Measurements from ENCODE around the gene LAIR1.
"Not testable (repeated sequence)": the region's sequence is repeated elsewhere in the genome, so short reads cannot be mapped to it uniquely, and the experiment has no call there.

The LAIR1 gene

DNA sequence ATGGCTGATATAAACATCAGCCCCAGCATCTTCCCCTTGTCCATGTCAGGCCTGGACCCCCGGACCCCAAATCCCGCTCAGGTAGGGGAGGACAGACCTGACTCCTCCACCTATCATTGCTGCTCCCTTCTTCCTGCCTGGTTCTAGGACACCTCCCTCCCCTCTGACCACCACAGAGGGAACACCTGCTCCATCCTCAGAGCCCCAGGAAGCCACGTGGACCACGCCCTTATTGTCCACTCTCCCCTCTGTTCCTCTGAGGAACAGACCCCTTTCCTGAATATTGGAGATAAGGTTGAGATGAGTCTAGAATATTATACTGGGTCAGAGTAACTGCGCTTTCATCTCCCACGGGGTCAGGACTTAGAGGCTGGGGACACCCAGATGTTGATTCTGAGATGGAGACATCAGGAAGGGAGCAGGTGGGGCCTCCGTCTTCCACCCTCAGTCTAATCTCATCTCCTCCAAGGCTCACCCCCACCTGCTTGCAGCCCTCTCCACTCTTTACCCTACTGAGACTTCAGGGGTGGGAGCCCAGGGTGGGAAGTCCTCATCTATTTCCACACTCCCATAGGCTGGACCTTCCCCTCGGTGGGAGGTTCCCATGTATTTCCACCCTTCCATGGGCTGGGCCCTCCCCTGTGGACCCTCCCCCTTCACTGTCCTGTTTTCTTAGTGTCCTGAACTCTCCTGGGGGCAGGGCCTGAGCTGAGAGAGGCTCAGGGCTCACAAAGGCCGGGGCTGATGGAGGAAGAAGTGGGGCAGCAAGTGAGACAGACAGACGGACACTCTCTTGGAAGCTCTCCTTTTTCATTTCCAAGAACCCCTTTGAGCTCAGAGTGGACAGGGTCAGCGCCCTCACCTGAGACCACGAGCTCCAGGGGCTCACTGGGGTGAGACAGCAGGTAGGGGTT, 28.5 kb downstream of the LAIR1 start:
- Histone ChIP-seq H4K20me1 (no peaks in the 10 kb centered on the region), H3K36me3 (no peaks in the 10 kb centered on the region), H3K9me3 (no peaks in the 10 kb centered on the region), H3K4me2 (peak overlapping the region; percentile 47), H3K27me3 (no peaks in the 10 kb centered on the region), H3K4me3 (no peak overlapping the region), H3K9ac (no peak overlapping the region), H3K4me1 (peaks cover 92% of the 10 kb centered on the region), H3K27ac (0 out of 2 replicates have a peak overlapping the region, but pooled peaks have one; percentile 58)
- TF ChIP-seq Cebpa-rat (IDR thresholded peaks at IDR 0.05): no peak

DNA sequence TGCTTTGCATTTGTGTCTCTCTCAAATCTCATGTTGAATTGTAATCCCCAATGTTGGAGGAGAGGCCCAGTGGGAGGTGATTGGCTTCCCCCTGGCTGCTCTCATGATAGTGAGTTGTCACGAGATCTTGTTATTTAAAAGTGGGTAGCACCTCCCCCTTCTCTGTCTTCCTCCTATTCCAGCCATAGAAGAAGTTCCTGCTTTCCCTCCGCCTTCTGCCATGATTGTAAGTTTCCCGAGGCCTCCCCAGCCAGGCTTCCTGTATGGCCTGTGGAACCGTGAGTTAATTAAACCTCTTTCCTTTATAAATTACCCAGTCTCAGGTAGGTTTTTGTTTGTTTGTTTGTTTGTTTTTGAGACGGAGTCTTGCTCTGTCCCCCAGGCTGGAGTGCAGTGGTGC, 29.6 kb downstream of the LAIR1 start:
- Histone ChIP-seq H3K4me2 (peak overlapping the region; percentile 27; the same call in 1 of the 2 replicates), H3K9me3 (no peaks in the 10 kb centered on the region), H4K20me1 (no peaks in the 10 kb centered on the region), H3K4me1 (peaks cover 83% of the 10 kb centered on the region), H3K27ac (no peak overlapping the region), H3K9ac (no peak overlapping the region), H3K4me3 (no peak overlapping the region), H3K27me3 (no peaks in the 10 kb centered on the region), H3K36me3 (no peaks in the 10 kb centered on the region)
- no peak for TF ChIP-seq Cebpa-rat (IDR thresholded peaks at IDR 0.05)

DNA sequence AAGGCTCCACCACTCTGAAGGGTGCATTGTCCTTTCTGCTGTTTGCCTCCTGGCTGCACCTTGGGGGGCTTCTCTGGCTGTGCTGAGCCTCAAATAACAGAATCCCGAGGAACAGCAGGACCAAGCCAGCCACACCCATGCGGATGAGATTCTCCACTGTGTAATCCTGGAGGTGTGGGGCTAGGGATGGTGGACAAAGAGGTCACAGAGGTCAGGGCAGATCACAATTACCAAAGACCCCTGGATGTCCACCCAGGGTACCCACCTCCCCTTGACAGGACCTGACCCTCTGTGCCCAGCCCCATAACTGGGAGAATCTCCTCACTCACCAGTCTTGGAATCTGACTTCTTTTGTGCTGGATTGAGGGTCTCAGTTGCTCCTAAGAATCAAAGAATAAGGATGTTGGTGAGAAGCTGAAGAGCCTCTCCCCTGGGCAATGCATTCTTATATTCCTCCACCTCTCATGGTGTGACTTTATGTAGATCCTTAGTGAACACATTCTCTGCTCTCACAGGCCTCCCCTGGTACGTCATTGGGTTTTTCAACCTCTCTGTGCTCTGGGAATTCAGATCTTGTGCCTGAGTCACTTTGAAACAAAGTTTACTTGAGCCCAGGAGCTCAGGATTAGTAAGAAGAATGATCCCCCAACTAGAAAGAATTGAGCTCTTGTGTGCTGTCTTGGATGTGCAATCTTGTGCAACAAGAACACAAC, 31.0 kb downstream of the LAIR1 start:
- peaks cover 81% of the 10 kb centered on the region for H3K4me1 ChIP-seq
- H3K27ac ChIP-seq: peak overlapping the region; percentile 22; the same call in 1 of the 2 replicates
- no peaks in the 10 kb centered on the region for H4K20me1 ChIP-seq
- H3K9ac ChIP-seq: no peak overlapping the region
- no peaks in the 10 kb centered on the region for H3K36me3 ChIP-seq
- H3K4me2 ChIP-seq: peak overlapping the region; percentile 49
- 0 out of 2 replicates have a peak, but pooled peaks cover 4% of the 10 kb centered on the region for H3K9me3 ChIP-seq
- no peaks in the 10 kb centered on the region for H3K27me3 ChIP-seq
- H3K4me3 ChIP-seq: no peak overlapping the region
- TF ChIP-seq Cebpa-rat (IDR thresholded peaks at IDR 0.05): no peak

DNA sequence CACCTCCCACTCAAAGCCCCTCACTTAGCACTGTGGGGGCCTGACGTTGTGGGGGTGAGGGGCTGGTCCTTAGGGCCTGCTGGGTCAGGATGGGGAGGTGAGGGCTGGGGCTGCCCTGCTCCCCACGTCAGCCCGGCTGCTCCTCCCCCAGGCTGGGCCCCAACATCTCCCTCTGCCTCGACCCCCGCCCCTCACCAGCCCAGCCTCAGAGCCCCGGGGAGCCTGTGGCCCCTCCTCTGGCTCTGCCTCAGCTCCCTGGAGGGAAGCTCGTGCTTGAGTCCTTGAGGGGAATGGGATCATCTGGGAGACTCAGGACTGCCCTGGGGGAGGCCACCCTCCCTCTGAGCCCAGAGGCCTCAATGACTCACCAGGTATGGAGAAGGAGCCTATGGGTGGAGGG, 32.6 kb downstream of the LAIR1 start:
- H3K9me3 ChIP-seq: peaks cover 17% of the 10 kb centered on the region; the same call in 1 of the 2 replicates
- H3K4me3 ChIP-seq: no peak overlapping the region
- H3K27me3 ChIP-seq: no peaks in the 10 kb centered on the region
- peak overlapping the region; percentile 49 for H3K4me2 ChIP-seq
- peaks cover 75% of the 10 kb centered on the region for H3K4me1 ChIP-seq
- no peak for TF ChIP-seq Cebpa-rat (IDR thresholded peaks at IDR 0.05)
- peak overlapping the region; percentile 55; the same call in 1 of the 2 replicates for H3K27ac ChIP-seq
- no peaks in the 10 kb centered on the region for H4K20me1 ChIP-seq
- H3K36me3 ChIP-seq: no peaks in the 10 kb centered on the region
- H3K9ac ChIP-seq: no peak overlapping the region

DNA sequence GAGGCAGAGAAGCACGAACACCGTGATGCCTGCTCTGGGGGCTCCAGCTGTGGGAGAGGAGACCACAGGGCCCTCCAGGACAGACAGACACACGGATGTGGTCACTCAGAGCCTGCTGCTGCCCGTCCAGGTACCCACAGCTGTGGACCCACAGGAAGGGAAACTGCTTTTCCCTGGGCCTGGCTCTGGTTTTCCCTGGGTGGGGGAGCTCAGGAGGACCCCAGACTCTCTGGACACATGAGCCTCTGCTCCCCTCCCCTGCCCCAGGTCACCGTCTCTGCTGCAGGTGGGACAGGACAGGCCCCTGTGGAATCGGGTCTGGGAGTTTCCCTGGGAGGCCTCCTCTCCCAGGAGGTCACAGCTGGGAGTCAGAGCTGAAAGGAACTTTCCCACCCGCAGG, 33.1 kb downstream of the LAIR1 start:
- Histone ChIP-seq H3K4me1 (peaks cover 76% of the 10 kb centered on the region), H3K27me3 (no peaks in the 10 kb centered on the region), H3K4me2 (peak overlapping the region; percentile 49), H3K36me3 (no peaks in the 10 kb centered on the region), H3K9me3 (peaks cover 17% of the 10 kb centered on the region; the same call in 1 of the 2 replicates), H3K4me3 (no peak overlapping the region), H3K9ac (no peak overlapping the region), H3K27ac (peak overlapping the region; percentile 24), H4K20me1 (no peaks in the 10 kb centered on the region)
- no peak for TF ChIP-seq Cebpa-rat (IDR thresholded peaks at IDR 0.05)

DNA sequence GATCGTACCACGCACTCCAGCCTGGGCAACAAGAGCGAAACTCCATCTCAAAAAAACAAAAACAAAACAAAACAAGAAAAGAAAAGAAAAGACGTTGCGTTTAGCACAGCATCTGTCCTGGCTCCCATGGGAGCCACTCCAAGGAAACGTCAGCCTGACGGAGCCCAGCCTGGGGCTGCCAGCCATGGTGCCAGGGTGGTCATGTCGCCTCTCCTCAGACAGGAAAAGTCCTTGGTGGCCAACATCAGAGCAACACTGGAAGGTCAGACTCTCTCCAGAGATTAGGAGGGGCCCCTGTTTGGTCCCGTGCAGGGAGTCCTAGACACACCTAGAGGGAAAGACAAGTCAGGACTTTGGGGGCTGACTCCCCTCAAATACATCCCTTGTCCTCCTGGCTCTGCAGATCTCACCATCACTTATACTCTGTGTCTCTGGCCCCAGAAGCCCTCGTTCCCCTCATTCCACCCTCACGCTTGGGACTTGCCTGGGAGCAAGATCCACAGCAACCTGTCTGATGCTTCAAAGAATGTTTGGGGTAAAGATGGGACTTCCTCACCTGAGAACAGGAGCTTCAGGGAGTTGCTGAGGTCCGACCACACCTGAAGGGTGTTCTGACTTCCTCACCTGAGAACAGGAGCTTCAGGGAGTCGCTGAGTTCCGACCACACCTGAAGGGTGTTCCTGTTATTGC, 35.1 kb downstream of the LAIR1 start:
- Histone ChIP-seq H3K4me3 (no peak overlapping the region), H3K27ac (no peak overlapping the region), H3K36me3 (no peaks in the 10 kb centered on the region), H3K4me1 (peaks cover 80% of the 10 kb centered on the region), H3K9ac (no peak overlapping the region), H4K20me1 (no peaks in the 10 kb centered on the region), H3K27me3 (no peaks in the 10 kb centered on the region), H3K9me3 (peaks cover 17% of the 10 kb centered on the region; the same call in 1 of the 2 replicates), H3K4me2 (peak overlapping the region; percentile 30)
- no peak for TF ChIP-seq Cebpa-rat (IDR thresholded peaks at IDR 0.05)

DNA sequence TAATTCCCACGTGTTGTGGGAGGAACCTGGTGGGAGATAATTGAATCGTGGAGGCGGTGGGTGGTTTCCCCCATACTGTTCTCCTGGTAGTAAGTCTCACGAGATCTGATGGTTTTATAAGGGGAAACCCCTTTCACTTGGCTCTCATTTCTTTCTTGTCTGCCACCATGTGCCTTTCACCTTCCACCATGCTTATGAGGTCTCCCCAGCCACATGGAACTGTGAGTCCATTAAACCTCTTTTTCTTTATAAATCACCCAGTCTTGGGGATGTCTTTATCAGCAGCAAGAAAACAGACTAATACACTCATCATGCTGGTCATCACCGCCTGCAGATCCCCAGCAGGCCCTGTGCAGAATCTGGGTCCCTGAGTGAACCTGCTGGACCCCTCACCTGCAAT, 36.0 kb downstream of the LAIR1 start:
- Histone ChIP-seq H3K4me1 (peaks cover 72% of the 10 kb centered on the region), H3K9me3 (peaks cover 17% of the 10 kb centered on the region; the same call in 1 of the 2 replicates), H3K4me2 (peak overlapping the region; percentile 30)
- H3K36me3 ChIP-seq, H3K27ac ChIP-seq, H4K20me1 ChIP-seq, H3K27me3 ChIP-seq, H3K9ac ChIP-seq, H3K4me3 ChIP-seq: not testable (repeated sequence)

DNA sequence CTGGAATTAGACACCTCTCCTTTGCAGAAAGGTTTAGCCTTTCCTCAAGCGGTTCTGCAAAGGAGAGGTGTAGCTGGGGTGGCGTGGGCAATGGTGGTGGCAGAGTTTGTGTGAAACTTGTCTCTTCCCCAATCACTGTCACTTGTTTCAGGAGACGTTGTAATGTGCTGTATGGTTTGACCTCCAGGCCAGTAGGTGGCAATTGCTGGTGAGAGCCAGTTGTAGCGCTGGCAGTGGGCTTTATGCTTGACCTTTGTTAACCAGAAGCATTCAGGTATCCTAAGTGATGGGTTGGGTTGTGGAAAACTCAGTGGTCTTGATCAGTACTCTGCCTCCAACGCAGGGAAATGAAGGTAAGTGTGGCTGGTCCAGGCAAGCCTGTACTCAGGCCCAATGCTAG, 39.1 kb downstream of the LAIR1 start:
- Histone ChIP-seq H3K9me3 (peaks cover 34% of the 10 kb centered on the region), H3K27me3 (no peaks in the 10 kb centered on the region), H3K4me1 (peaks cover 45% of the 10 kb centered on the region), H3K27ac (peak overlapping the region; percentile 44), H3K9ac (no peak overlapping the region), H3K4me2 (peak overlapping the region; percentile 37), H3K4me3 (no peak overlapping the region), H3K36me3 (no peaks in the 10 kb centered on the region), H4K20me1 (no peaks in the 10 kb centered on the region)
- no peak for TF ChIP-seq Cebpa-rat (IDR thresholded peaks at IDR 0.05)

DNA sequence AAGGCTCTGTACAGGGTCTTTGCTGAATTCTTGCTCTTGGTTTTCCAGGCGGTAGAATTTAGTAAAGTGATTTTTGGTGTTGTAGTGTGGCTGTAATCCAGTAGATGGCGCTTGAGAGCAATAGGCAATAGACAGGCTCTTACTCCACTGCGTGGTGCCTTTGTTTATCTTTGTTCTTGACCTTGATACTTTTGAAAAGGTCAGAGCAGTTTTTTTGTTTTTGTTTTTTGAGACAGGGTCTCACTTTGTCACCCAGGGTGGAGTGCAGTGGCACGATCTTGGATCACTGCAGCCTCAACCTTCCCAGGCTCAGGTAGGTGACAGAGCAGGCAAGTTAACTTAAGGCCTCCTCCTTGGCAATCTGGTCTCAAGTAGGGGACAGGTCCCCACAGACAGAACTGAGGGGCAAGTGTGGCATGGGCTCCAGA, 39.5 kb downstream of the LAIR1 start:
- H3K9ac ChIP-seq: no peak overlapping the region
- peak overlapping the region; percentile 37 for H3K4me2 ChIP-seq
- H3K4me1 ChIP-seq: peaks cover 45% of the 10 kb centered on the region
- peaks cover 34% of the 10 kb centered on the region for H3K9me3 ChIP-seq
- TF ChIP-seq Cebpa-rat (IDR thresholded peaks at IDR 0.05): no peak
- no peak overlapping the region for H3K4me3 ChIP-seq
- no peaks in the 10 kb centered on the region for H3K27me3 ChIP-seq
- no peaks in the 10 kb centered on the region for H3K36me3 ChIP-seq
- peak overlapping the region; percentile 44 for H3K27ac ChIP-seq
- no peaks in the 10 kb centered on the region for H4K20me1 ChIP-seq
